ENCODE data around the gene PPP1CC.
"Not testable (repeated sequence)": the region's sequence is repeated elsewhere in the genome, so short reads cannot be mapped to it uniquely, and the experiment has no call there.

PPP1CC gene

DNA sequence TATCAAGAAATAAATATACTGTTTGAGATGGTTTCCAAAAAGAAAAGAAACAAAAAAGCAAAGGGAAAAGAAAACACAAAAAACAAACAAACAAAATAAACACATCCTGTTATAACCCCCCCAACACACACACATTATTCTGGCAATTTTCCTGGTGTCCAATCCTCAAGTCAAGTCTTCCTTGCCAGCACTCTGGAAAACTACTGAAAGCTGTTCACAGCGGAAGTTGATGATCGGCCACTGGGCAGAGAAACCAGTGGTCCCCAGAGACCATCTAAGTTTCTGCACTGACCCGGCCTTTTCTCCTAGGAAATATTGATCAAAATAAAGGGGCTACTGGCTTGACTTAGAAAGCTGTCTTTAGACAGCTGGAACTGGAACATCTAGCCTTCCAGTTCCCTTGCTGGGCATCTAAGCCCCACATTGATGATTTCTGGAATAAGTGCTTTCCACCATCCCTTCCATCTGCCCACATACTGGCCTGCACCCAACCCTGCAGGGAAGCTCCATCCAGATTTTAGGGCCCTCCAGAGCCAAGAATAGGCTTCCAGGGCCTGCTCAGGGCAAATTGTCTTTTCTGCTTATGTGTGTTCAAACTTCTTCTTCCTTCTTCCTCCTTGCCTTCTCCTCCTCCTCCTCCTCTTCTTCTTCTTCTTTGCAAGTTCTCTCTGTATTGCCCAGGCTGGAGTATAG lies 11.6 kb upstream of the PPP1CC start:
- DNase-seq (ENCODE audit: low read depth, low spot score), result no peak

DNA sequence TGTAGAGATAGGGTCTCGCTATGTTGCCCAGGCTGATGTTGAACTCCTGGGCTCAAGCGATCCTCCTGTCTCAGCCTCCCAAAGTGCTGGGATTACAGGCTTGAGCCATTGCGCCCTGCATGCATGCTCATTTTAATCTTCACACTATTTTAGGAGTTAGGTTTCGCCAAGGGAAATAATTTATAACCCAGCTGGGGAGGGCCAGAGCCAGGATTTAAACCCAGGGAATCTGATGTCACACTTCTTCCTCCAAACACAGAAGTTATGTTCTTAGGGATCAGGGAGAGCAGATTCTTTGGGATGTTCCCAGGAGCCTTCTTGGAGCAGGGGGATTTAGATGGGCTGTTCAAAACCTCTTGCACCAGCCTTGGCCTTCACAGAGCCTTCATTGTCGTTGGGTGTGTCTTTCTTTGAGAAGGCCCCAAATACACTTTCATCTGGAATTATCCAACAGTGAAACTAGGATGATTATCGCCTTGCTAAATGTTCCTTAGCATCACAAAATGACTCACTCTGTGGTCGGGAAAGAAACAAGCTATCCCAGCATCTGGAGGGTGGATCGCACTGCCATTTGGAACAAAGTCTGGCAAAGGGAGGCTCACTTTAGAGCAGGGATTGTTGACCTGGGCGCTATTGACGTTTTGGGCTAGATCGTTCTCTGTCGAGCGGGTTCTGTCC lies 8.2 kb upstream of the PPP1CC start:
- DNase-seq (ENCODE audit: low read depth, low spot score), result no peak

DNA sequence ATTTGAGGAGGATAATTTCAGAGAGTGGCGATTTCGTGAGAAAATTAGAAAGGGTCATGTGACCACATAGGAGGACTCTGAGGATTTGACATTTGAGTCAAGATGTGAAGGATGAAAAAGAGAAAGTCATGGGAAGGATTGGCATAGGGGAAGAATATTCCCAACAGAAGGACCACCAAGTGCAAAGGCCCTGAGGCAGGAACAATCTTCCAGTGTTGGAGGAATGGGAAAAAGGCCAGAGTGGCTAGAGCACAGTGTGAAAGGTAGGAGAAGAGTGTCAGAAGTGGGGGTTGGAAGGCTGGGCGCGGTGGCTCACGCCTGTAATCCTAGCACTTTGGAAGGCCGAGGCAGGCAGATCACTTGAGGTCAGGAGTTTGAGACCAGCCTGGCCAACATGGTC lies 3.9 kb upstream of the PPP1CC start:
- no peak for DNase-seq (ENCODE audit: low read depth, low spot score)

DNA sequence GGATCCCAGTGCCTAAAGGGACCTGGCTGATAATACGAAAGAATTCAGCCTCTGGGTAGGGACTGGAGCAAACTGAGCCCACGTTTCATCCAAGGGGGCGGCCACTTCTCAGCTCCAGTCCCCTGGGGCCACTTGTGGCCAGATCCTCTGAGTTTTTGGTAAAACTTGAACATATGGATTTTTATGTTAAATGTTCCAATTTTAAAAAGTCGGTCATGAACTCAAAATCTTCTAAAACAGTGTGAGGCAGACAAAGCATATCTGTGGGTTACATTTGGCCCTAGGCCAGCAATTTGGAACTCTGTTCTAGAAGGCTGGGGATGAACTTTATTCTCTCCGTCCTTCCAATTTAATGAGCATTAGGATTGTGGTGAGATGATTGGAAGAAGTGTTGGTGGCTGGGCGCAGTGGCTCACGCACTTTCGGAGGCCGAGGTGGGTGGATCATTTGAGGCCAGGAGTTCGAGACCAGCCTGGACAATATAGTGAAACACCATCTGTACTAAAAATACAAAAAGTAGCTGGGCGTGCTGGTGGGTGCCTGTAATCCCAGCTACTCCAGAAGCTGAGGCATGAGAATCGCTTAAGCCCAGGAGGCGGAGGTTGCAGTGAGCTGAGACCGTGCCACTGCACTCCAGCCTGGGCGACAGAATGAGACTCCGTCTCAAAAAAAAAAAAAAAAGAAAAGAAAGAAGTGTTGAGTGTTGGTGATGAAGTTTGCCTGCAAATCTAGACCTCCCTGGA lies 3.0 kb upstream of the PPP1CC start:
- DNase-seq (ENCODE audit: low read depth, low spot score), result no peak

DNA sequence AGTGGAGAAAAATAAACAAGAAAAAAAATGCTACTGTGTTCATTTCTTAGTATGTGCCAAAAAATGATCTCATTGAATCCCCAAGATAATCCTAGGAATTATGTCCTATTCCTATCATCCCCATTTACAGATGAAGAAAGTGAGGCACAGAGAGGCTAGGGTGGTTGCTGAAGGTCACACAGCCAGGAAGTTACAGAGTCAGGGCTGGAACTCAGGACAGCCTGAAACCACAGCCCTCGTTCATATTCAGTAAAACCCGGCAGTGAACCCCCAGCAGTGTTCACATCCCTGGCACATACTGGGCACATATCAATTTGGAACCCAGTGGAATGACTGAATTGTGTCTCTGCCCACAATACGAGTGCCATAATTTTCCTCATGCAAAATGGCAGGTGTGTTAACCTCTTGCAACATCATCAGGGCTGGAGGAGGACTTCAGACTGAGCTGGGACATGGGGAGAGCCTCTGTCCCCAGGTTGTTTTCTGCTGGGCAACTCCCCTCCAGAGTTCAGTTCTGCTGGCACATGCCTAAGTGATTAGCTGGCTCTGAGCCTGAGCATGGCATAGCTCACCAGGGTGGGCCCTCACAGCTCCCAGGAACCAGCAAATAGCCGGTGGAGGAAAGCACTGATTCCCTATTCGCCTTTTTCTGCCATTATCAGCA lies 2.0 kb upstream of the PPP1CC start:
- no peak for DNase-seq (ENCODE audit: low read depth, low spot score)

DNA sequence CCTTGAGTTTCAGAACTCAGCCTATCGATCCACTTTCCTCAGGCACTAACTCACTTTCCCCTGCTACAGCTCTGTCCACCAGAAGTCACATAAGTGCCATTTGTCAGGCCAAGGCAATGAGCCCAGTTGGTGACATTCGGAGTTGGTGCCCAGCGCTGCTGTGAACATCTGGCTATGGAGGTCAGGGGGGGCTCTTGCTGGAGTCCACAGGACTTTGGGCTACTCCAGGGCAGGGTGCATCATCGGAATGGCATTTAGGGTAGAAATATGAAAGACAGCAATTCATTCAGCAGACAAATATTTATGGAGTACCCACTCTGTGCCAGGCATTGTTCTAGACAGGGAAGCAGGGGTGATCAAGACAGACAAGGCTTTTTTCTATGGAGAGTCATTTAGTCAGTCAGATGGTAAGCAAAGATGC lies 1.5 kb upstream of the PPP1CC start:
- no peak for DNase-seq (ENCODE audit: low read depth, low spot score)

DNA sequence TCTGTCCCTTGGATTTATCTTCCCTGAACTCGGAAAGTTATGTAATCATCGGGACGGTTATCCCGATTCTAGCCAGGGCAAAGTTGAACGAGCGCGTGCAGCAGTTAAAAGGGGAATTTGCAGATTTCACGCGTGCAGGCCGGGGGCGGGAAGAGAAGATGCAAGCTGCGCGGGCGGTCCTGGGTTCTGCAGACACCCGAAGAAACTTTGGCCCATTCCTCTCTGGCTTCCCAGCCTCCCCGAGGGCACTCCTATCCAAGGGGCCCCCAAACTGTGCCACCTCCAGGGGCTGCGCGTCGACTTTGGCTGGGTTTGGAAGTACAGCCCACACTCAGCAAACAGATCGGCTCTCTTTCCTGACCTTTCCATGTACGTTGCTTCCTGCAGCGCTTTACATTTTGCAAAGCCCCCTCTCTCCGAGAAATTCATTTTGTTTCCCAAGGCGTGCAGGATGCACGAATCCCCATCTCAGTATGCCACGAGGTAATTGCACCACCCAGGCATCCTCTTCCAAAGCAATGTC lies 941 bp upstream of the PPP1CC start:
- peak; percentile 39 for DNase-seq (ENCODE audit: low read depth, low spot score)

DNA sequence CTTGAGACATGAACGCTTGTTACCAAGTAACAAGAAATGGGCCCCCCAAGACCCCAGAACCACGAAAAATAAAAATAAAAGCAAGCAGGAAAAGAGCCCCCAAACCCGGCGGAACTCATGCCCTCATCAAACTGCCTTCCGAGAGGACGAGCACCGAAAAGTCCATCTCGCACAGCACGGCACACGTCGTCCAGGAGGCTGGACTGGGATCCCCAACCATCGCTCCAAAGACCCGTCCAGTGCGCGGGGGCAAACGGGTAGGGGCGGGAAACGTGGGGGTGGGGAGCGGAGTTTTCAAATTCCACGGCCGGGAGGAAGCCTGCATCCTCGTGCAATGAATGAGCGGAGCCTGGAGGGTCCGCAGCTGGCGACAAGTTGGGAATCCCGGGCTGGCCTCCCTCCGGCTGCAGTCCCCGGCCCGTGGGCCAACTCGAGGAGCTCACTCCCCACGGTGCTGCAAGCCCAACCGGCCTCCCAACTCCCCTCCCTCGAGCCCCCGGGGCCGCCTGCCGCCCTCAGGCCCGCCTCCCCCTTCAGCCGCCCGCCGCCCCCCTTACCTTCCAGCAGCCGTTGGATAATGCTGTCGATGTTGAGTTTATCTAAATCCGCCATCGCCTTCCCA lies 484 bp downstream of the PPP1CC start:
- DNase-seq (ENCODE audit: low read depth, low spot score), result peak; percentile 40

DNA sequence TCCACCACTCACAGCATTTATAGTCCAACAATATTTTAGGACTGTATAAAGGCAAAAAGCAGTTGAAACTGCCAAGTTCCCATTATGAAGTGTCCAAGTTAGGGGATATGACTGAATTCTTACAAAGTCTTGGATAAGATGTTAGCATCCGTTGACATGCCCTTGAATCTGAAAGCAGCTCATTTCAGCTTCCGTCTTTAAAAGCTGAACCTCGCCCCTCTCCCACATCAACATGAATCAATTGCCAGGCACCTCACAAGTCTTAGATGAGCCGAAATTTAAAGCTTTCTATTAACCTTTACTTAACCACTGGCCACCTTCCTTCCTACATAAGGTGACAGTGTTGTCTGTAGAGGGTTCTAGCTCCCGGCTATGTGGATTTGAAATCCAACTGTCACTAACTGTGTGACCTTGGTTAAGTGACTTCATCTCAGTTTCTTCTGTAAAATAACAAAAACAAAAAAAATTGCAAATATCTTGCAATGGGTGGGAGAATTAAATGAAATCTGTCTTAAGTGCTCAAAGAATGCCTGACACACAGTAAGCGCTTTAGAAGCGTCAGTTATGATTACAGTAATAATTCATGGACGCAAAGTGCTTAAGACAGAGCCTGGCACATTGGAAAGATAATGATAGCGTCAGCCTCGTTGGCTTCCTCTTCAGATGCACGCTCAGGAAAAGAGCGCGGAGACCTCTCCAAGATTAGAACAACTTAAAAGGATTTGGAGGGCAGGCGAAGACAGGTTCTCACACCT lies 1.2 kb downstream of the PPP1CC start:
- no peak for DNase-seq (ENCODE audit: low read depth, low spot score)

DNA sequence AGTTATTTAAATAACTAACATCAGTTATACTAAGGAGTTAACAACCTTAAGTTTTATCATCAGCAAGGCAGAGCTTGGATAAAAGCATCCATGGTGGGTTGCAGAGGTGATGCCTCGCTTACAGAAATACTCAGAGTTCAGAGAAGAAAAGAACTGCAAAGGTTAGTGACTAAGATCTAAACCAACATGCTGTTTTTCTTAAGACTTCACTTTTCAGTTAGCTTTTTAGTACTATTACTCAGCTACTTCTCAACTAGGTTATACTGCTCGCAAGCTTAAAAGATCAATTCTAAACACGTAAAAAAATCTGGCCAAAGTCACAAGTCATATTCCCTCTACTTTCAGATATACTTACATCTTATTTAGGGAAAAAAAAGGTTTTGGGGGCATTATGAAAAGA lies 2.8 kb downstream of the PPP1CC start:
- no peak for DNase-seq (ENCODE audit: low read depth, low spot score)

DNA sequence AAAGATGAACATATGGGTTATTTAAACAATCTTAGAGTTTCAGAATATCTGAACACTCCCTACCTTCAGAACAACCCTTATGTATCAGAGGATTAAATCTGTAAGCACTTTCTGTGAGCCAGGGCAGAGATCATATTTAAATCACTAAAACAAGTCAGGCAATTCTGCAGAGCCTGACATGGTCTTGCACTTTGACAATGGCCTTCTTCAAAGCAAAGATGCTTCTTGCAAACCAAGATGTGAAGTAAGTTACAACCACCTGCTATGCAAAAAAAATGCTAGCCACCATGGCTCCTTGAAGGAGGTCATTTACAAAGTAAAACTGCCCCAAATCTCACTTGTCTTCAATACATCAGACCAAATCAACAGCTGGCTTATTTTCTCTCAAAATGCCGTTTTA lies 3.2 kb downstream of the PPP1CC start:
- no peak for DNase-seq (ENCODE audit: low read depth, low spot score)

DNA sequence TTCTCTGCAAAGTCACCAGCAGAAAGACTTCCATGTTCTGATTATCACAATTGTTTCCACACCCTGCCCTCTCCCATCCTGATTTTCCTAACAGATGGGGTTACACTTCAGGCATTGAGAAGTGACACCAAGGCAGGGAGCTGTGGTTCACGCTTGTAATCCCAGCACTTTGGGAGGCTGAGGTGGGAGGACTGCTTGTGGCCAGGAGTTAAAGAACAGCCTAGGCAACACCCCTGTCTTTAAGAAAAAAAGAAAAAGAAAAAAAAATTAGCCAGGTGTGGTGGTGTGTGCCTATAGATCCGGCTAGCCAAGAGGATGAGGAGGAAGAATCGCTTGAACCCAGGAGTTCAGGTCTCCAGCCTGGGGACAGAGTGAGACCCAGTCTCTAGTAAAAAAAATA lies 5.2 kb downstream of the PPP1CC start:
- no peak for DNase-seq (ENCODE audit: low read depth, low spot score)

DNA sequence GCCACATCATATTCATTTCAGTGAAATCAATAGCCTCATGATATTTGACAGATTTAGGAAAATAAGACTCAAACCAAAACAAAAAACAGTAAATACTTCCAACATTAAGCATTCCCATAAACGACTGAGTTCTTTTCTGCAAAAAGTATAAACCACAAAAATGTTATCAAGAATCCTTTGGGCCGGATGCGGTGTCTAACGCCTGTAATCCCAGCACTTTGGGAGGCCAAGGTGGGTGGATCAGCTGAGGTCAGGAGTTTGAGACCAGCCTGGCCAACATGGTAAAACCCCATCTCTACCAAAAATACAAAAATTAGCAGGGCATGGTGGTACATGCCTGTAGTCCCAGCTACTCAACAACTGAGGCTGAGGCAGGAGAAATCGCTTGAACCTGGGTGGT lies 5.7 kb downstream of the PPP1CC start:
- not testable (repeated sequence) for DNase-seq (ENCODE audit: low read depth, low spot score)

DNA sequence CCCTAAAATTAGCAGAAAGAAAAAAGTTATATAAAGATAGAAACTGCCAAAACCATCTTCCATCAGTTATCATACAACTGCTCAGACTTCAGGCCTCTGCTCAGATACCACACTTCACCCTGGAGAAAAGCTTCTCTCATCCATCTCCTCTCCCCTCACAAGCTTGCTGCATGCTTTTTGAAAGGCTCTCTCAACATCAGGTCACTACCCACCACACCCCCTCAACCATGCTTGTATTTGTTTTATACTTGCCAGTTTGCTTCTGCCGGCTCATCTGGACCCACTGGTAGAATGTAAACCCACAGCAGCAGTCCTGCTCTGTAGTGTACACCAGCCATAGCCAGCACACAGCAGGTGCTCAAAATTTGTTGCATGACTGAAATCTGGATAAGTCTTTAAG lies 8.8 kb downstream of the PPP1CC start:
- no peak for DNase-seq (ENCODE audit: low read depth, low spot score)

DNA sequence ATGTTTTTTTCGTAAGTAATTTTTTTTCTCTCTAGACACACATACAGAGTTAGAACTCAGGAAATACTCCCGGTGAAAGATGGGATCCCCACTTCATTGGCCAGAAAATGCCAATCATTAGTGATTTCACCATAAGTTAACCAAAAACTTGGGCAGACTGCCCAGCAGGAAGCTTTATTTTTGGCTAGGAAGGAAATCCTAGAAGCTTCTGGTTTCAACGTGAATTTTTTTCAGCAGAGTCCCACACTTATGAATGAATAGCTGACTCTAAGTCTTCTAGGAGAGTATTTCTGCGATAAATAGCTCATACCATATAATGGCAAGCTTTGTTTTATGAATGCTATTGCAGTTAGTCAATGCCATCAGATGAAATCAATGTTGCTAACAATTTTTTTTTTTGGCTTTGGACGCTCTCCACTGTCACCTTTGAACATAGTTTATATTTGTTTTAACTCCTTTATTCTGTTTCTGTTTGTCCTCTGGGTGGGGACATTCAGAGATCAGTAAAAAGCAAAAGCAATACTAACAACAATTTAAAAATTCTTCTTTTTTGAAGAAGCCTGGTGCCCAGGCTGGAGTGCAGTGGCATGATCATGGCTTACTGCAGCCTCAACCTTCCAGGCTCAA lies 9.5 kb downstream of the PPP1CC start:
- no peak for DNase-seq (ENCODE audit: low read depth, low spot score)

DNA sequence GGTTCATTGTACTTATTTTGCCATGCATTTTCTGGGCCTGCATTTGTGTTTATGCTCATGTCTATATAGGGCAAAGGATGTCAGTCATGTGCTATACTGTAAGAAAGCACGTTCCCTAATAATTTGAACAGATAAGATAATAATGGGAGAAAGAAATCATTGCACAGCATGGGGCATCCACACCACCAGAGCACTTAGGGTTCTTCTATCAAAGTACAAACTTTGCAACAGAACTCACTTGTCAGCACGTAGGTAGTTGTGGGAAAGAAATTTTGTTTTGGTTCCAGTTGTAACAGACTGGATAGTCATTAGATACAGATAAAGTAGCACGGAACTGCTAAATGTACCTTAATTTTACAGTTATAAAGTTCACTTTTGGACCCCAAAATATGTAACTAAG lies 10.1 kb downstream of the PPP1CC start:
- DNase-seq (ENCODE audit: low read depth, low spot score), result no peak

DNA sequence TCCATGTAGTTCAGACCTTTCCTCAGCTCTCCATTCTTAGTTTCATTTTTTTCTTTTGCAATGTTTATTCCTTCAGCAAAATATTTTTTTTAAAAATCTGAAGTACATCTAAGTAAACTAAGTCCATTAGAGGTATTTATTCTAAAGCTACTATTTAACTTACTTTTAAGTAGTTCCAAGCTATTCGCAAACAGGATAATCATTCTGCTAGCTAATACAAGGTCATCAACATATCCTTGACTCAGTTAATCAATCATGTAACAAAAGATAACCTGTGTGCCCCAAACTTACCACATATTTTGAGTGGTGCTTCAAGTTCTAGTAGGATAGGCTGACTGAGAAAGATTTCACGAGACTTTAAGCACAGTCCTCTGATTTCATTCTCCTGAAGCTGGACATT lies 11.2 kb downstream of the PPP1CC start:
- DNase-seq (ENCODE audit: low read depth, low spot score), result no peak

DNA sequence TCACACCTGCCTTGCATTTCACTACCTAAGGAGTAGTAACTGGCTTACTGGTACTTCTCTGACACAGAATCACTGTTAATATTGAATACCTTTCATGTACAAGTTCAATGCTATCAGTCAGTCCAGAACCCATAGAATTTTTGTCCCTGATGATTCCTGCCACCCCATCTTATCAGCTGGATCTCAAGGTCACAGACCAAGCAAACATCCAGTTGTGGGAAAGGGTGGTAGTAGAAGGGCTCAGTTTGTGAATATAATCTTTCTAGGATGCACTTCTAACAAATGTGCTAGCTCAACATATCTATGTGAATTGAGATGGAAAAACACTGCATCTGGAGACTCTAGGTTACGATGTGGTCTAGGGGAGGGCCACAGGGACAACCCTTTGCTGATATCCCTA lies 14.1 kb downstream of the PPP1CC start:
- DNase-seq (ENCODE audit: low read depth, low spot score), result no peak

DNA sequence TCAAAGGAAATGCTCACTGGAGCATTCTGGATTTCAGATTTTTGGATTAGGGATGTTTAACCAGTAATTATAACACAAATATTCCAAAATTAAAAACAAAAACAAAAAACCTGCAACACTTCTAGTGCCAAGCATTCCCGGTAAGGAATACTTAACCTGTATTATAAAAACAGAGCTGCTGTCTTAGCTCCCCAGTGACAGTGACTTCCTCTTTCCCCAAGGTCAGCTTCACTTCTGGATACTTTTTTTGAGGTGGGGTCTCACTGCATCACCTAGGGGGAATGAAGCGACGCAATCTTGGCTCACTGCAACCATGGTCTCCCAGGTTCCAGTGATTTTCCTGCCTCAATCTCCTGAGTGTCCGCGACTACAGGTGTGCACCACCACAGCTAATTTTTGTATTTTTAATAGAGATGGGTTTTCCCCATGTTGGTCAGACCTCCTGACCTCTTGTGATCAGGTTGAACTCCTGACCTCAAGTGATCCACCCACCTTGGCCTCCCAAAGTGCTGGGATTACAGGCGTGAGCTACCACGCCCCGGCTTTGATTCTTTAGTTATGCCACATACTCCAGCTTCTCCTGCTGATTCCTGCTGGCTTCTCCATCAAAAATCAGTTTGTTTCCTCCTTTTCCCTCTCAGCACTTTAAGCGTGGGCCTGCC lies 15.9 kb downstream of the PPP1CC start:
- DNase-seq (ENCODE audit: low read depth, low spot score), result peak; percentile 16

DNA sequence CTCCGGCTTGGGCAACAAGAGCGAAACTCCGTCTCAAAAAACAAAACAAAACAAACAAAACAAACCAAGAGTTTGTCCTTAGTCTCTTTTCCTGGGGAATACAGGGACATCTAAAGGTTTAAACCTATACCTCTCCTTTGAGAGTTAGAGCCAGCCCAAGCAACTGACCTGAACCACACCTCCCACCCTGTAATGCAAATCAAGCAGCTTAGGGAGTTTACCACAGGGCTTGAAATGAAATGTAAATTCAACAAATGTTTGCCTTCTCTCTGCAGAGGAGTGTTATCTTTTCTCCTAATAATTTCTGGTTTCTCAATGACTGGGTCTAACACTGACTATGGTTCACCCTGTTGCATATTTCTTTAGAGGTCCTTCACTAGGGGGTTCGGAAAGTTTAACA lies 16.7 kb downstream of the PPP1CC start:
- DNase-seq (ENCODE audit: low read depth, low spot score), result no peak

Measured in ELF-1 (cell line).